ENCODE measurements around the gene PLEKHA8.

- TF ChIP-seq ELF4 (IDR thresholded peaks at IDR 0.05) (no peak), LEF1 (IDR thresholded peaks at IDR 0.05; ENCODE audit: borderline replicate concordance) (no peak), HDGF (IDR thresholded peaks at IDR 0.05; ENCODE audit: borderline replicate concordance) (no peak), CTBP1 (IDR thresholded peaks at IDR 0.05; ENCODE audit: borderline replicate concordance) (no peak), FOXM1 (IDR thresholded peaks at IDR 0.05; ENCODE audit: borderline replicate concordance) (no peak), SUZ12 (IDR thresholded peaks at IDR 0.05) (no peak), FOXA1 (IDR thresholded peaks at IDR 0.05) (no peak), SP1 (IDR thresholded peaks at IDR 0.05) (no peak), NFRKB (IDR thresholded peaks at IDR 0.05) (no peak), BHLHE40 (IDR thresholded peaks at IDR 0.05; ENCODE audit: borderline replicate concordance) (no peak), ARNT (IDR thresholded peaks at IDR 0.05) (no peak)
Measured at GRCh38 chr7:30140456-30140855, 112.2 kb downstream of the PLEKHA8 start.
